HepG2 (cell line): Measurements from ENCODE around the gene ALDOA. TPM values are rescaled to one million over a fixed set of nuclear protein-coding genes. Genes with fewer than 3 reads are reported as not detected.

Experiments used
- ATRX ChIP-seq: sonication (generic); formaldehyde crosslinking; IDR thresholded peaks from 2 replicates; pipeline ENCODE4 v1.4.0; 2020; ENCODE audit warnings: missing genetic modification reagents, borderline replicate concordance
- EP300 ChIP-seq, 3 experiments: sonication (generic) in 1 of 3; formaldehyde crosslinking in 1 of 3; IDR thresholded peaks; 2 replicates each; pipeline versions ENCODE4 v1.5.1 to v1.6.1; 2011 to 2020; ENCODE audit warnings: low read depth in 2 of 3, low read length in 2 of 3, borderline replicate concordance in 1 of 3, improper control_type of control experiment in 1 of 3, mild to moderate bottlenecking in 1 of 3, missing genetic modification reagents in 1 of 3, moderate library complexity in 1 of 3
- MAFF ChIP-seq: IDR thresholded peaks from 2 replicates; pipeline ENCODE4 v1.6.1; 2011; ENCODE audit warnings: low read depth, low read length, improper control_type of control experiment
- MED13 ChIP-seq: sonication (generic); formaldehyde crosslinking; IDR thresholded peaks from 2 replicates; pipeline ENCODE4 v1.5.0; 2020; ENCODE audit warnings: missing genetic modification reagents
- NCOA1 ChIP-seq: sonication (generic); formaldehyde crosslinking; IDR thresholded peaks from 2 replicates; pipeline ENCODE4 v1.9.0; 2021; ENCODE audit warnings: missing genetic modification reagents
- STAT5B ChIP-seq: sonication (generic); formaldehyde crosslinking; IDR thresholded peaks from 2 replicates; pipeline ENCODE4 v1.4.0; 2020; ENCODE audit warnings: missing genetic modification reagents
- THAP7 ChIP-seq: sonication (generic); formaldehyde crosslinking; IDR thresholded peaks from 2 replicates; pipeline ENCODE4 v1.8.1; 2023; ENCODE audit warnings: mild to moderate bottlenecking, missing genetic modification reagents
- TRIM24 ChIP-seq: sonication (generic); formaldehyde crosslinking; IDR thresholded peaks from 2 replicates; pipeline ENCODE4 v1.8.0; 2022; ENCODE audit warnings: mild to moderate bottlenecking, missing genetic modification reagents
- ZC3H4 ChIP-seq: sonication (generic); formaldehyde crosslinking; IDR thresholded peaks from 2 replicates; pipeline ENCODE4 v1.4.0; 2020; ENCODE audit warnings: missing genetic modification reagents, borderline replicate concordance
- ZFP36L2 ChIP-seq: sonication (generic); formaldehyde crosslinking; IDR thresholded peaks from 2 replicates; pipeline ENCODE4 v1.4.0; 2020; ENCODE audit warnings: missing genetic modification reagents
- ZNF207 ChIP-seq: fragments of 450-650 bp; IDR thresholded peaks from 2 replicates; pipeline ENCODE4 v1.6.1; 2016; ENCODE audit warnings: antibody characterized with exemption, borderline replicate concordance
- ZNF235 ChIP-seq: sonication (generic); formaldehyde crosslinking; IDR thresholded peaks from 2 replicates; pipeline ENCODE4 v1.8.1; 2023; ENCODE audit warnings: mild to moderate bottlenecking, missing genetic modification reagents, borderline replicate concordance
- ZNF318 ChIP-seq: sonication (generic); formaldehyde crosslinking; IDR thresholded peaks from 2 replicates; pipeline ENCODE4 v1.4.0; 2020; ENCODE audit warnings: mild to moderate bottlenecking, missing genetic modification reagents
- ZNF496 ChIP-seq: sonication (generic); formaldehyde crosslinking; IDR thresholded peaks from 2 replicates; pipeline ENCODE4 v1.8.1; 2023; ENCODE audit warnings: mild to moderate bottlenecking, moderate library complexity, missing genetic modification reagents; ENCODE audit not compliant: insufficient replicate concordance
- ZNF879 ChIP-seq: sonication (generic); formaldehyde crosslinking; IDR thresholded peaks from 2 replicates; pipeline ENCODE4 v1.8.1; 2023; ENCODE audit warnings: missing genetic modification reagents
- polyA plus RNA-seq, 8 experiments: library from polyadenylated mRNA; depleted of rRNA in 3 of 8; stranded (reverse) in 7 of 8; unstranded in 1 of 8; fragments of >200 nt; fragmentation: Illumina TruSeq in 4 of 8; extraction: Trizol in 4 of 8; gene quantifications; 2 replicates each; pipeline versions ENCODE4 v1.2.1 to v1.2.3, GENCODE V29; 2011 to 2016; ENCODE audit warnings: low read depth in 4 of 8, missing spikeins in 1 of 8, mixed read lengths in 1 of 8; ENCODE audit not compliant: insufficient read depth in 1 of 8
- total RNA-seq, 5 experiments: library from RNA; depleted of rRNA; stranded (reverse); fragments of >200 nt; fragmentation: Illumina TruSeq; extraction: Trizol; gene quantifications; 2 replicates each; pipeline ENCODE4 v1.2.3, GENCODE V29; 2016; ENCODE audit warnings: low read depth in 1 of 5
- TF ChIP-seq, protein P1 (sequence below): sonication (generic); formaldehyde crosslinking; IDR thresholded peaks from 2 replicates; pipeline ENCODE4 v1.5.1; 2020; ENCODE audit warnings: mild to moderate bottlenecking, moderate library complexity, missing genetic modification reagents

ALDOA gene
- total and polyA plus RNA-seq, 2 of the 13 experiments (the other 11 are each of a cell fraction or from before 2014, with no cell fraction given): 925 to 1,884 TPM

DNA sequence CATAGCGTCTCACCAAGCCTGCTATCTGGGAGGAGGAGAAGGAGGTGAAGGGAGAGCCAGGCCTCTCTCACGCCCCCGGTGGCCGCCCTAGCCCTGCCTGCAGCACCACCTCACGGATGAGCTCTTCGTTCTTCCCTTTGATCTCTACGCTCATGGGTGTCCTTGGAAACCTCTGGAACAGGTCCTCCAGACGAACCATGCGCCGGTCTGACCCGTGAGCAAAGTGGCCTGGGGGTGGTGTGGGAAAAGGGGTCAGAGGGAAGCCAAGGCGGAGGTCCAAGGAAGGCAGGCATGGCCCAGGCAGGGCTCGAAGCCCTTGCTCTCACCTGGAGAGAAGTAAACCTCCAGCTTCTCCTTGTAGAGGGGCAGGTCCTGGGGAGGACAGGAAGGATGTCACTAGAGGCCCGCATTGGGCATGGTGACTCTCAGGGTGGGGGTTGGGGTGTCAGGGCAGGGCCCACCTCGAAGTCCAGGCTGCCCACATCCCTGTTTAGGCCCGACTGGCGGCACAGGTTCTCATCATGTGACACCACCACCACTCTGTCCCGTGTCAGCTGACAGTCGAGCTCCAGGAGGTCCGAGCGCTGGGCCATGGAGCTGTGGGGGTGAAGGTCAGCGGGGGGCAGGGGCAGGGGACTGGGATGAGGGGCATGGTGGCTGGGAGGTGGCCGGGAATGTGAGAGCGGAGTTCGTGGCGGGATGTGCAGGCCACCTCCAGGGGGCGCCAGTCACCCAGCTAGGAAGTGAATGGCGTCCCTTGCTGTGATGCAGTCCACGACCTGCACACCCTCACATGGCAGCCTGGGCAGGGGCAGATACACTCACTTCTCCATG lies 46.9 kb downstream of the ALDOA start (continued):
- no peak for TF ChIP-seq NCOA1 (CRISPR knock-in tag)
- 0 out of 2 replicates have a peak, but pooled peaks have one; percentile 53 for TF ChIP-seq ZC3H4 (CRISPR knock-in tag)
- no peak; the same call in 1 of the 2 replicates for TF ChIP-seq TRIM24 (CRISPR knock-in tag)
- no peak for TF ChIP-seq ATRX
- no peak for TF ChIP-seq ZNF496 (CRISPR knock-in tag)
- TF ChIP-seq STAT5B (CRISPR knock-in tag): no peak
- TF ChIP-seq MED13 (CRISPR knock-in tag): no peak
- no peak for TF ChIP-seq MAFF
- TF ChIP-seq ZFP36L2 (CRISPR knock-in tag): no peak; the same call in 1 of the 2 replicates
- no peak for TF ChIP-seq ZNF879
- TF ChIP-seq, protein P1, sequence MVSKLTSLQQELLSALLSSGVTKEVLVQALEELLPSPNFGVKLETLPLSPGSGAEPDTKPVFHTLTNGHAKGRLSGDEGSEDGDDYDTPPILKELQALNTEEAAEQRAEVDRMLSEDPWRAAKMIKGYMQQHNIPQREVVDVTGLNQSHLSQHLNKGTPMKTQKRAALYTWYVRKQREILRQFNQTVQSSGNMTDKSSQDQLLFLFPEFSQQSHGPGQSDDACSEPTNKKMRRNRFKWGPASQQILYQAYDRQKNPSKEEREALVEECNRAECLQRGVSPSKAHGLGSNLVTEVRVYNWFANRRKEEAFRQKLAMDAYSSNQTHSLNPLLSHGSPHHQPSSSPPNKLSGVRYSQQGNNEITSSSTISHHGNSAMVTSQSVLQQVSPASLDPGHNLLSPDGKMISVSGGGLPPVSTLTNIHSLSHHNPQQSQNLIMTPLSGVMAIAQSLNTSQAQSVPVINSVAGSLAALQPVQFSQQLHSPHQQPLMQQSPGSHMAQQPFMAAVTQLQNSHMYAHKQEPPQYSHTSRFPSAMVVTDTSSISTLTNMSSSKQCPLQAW (CRISPR knock-in tag): peak; percentile 67; the same call in 1 of the 2 replicates
- peak in 1 of 2 experiments; percentile 21; a peak in 1 of 4 replicates for TF ChIP-seq EP300 (IDR thresholded peaks at IDR 0.05; ENCODE audit: low read depth in 2 of 2, low read length in 2 of 2)
- no peak for TF ChIP-seq EP300 (CRISPR knock-in tag; IDR thresholded peaks at IDR 0.05; ENCODE audit: borderline replicate concordance)
- no peak for TF ChIP-seq ZNF235 (CRISPR knock-in tag)
- TF ChIP-seq THAP7: no peak
- no peak for TF ChIP-seq ZNF207
- TF ChIP-seq ZNF318 (CRISPR knock-in tag): no peak; the same call in 1 of the 2 replicates
